HG02571 (cell line): ENCODE data around the gene DTNB.

ENCODE experiments used
- ATAC-seq: cut with Tn5 transposase; IDR thresholded peaks from one replicate; pipeline ENCODE4 v1.9.1; 2021; ENCODE audit warnings: mild to moderate bottlenecking, moderate library complexity; ENCODE audit not compliant: unreplicated experiment

The DTNB gene

GRCh38 chr2:25355270-25355669 lies 318.1 kb downstream of the DTNB start:
- no peak for ATAC-seq

- ATAC-seq: no peak
Observed at GRCh38 chr2:25354116-25354515, 319.3 kb downstream of the DTNB start.

GRCh38 chr2:25349397-25349796 lies 324.0 kb downstream of the DTNB start:
- no peak for ATAC-seq

- ATAC-seq: no peak
Observed at GRCh38 chr2:25347846-25348245, 325.5 kb downstream of the DTNB start.

- no peak for ATAC-seq
Observed at GRCh38 chr2:25347205-25347815, 326.1 kb downstream of the DTNB start.

- ATAC-seq: no peak
Observed at GRCh38 chr2:25343187-25343825, 330.1 kb downstream of the DTNB start.

- peak; percentile 72 for ATAC-seq
Observed at GRCh38 chr2:25342372-25343186, 330.8 kb downstream of the DTNB start.

- ATAC-seq: peak; percentile 27
Observed at GRCh38 chr2:25341753-25342371, 331.5 kb downstream of the DTNB start, which contains the start of gene DNMT3A. DNMT3A (minus strand) TSS chr2:25341925; CDS start chr2:25313984, 27,941 bp downstream.

GRCh38 chr2:25341011-25341727 lies 332.2 kb downstream of the DTNB start:
- ATAC-seq: peak; percentile 22

- no peak for ATAC-seq
Observed at GRCh38 chr2:25340181-25340921, 333.0 kb downstream of the DTNB start.

GRCh38 chr2:25339791-25340180 lies 333.6 kb downstream of the DTNB start:
- ATAC-seq: no peak

- no peak for ATAC-seq
Observed at GRCh38 chr2:25339211-25339674, 334.1 kb downstream of the DTNB start.

GRCh38 chr2:25338401-25338800 lies 335.0 kb downstream of the DTNB start:
- ATAC-seq: no peak

GRCh38 chr2:25337891-25338290 lies 335.5 kb downstream of the DTNB start:
- ATAC-seq: no peak

GRCh38 chr2:25337276-25337675 lies 336.1 kb downstream of the DTNB start:
- ATAC-seq: no peak

- ATAC-seq: no peak
Observed at GRCh38 chr2:25336383-25336841, 337.0 kb downstream of the DTNB start.

- ATAC-seq: no peak
Observed at GRCh38 chr2:25335971-25336370, 337.4 kb downstream of the DTNB start.

GRCh38 chr2:25335204-25335603 lies 338.2 kb downstream of the DTNB start:
- ATAC-seq: no peak

- no peak for ATAC-seq
Observed at GRCh38 chr2:25334482-25334881, 338.9 kb downstream of the DTNB start.

- ATAC-seq: no peak
Observed at GRCh38 chr2:25333981-25334380, 339.4 kb downstream of the DTNB start.
